Spleen (tissue), 11 donors: ENCODE measurements around the gene SFXN3. TPM values are rescaled to one million over a fixed set of nuclear protein-coding genes. Genes with fewer than 3 reads are reported as not detected.
A peak's percentile ranks its signal among the peaks of the same experiment; 100 is the strongest.

Source experiments
- DNase-seq: peaks from one replicate; pipeline ENCODE4 v3.0.0-alpha.2; 2020
- H3K27ac ChIP-seq, 8 donors: fragments of 200-600 bp; sonication (generic) in 7 of 8; 1 replicate in 4 of 8; 2 replicates in 4 of 8; pipeline versions ENCODE4 v1.5.0 to v1.8.0; 2016 to 2021; ENCODE audit warnings: inconsistent platforms in 4 of 8, mild to moderate bottlenecking in 4 of 8, moderate library complexity in 1 of 8
- H3K27me3 ChIP-seq, 7 donors: fragments of 200-600 bp; sonication (generic) in 6 of 7; replicated peaks in 1 of 7; 1 replicate in 4 of 7; 2 replicates in 3 of 7; pipeline versions ENCODE4 v1.5.0 to v1.8.0; 2016 to 2021; ENCODE audit warnings: inconsistent platforms in 3 of 7, mild to moderate bottlenecking in 1 of 7
- H3K36me3 ChIP-seq, 6 donors: fragments of 200-600 bp; sonication (generic) in 5 of 6; 1 replicate in 4 of 6; 2 replicates in 2 of 6; pipeline versions ENCODE4 v1.5.0 to v1.8.0; 2016 to 2021; ENCODE audit warnings: inconsistent platforms in 2 of 6
- H3K4me1 ChIP-seq, 6 donors: fragments of 200-600 bp; sonication (generic) in 5 of 6; 1 replicate in 3 of 6; 2 replicates in 3 of 6; pipeline versions ENCODE4 v1.5.0 to v1.8.0; 2016 to 2021; ENCODE audit warnings: inconsistent platforms in 3 of 6
- H3K4me3 ChIP-seq, 8 donors: fragments of 200-600 bp; sonication (generic) in 7 of 8; 1 replicate in 4 of 8; 2 replicates in 4 of 8; pipeline versions ENCODE4 v1.5.0 to v1.8.0; 2016 to 2021; ENCODE audit warnings: inconsistent platforms in 4 of 8, mild to moderate bottlenecking in 4 of 8, moderate library complexity in 2 of 8
- H3K9me3 ChIP-seq, 8 donors: fragments of 200-600 bp; sonication (generic) in 7 of 8; 1 replicate in 4 of 8; 2 replicates in 4 of 8; pipeline versions ENCODE4 v1.5.0 to v1.8.0; 2016 to 2021; ENCODE audit warnings: inconsistent platforms in 4 of 8
- POLR2A ChIP-seq, 3 donors: fragments of 450-650 bp; IDR thresholded peaks; one replicate each; pipeline ENCODE4 v1.5.1; 2017; ENCODE audit warnings: antibody characterized with exemption in 3 of 3, mild to moderate bottlenecking in 1 of 3
- POLR2AphosphoS5 ChIP-seq, 3 donors: sonication (generic); formaldehyde crosslinking; IDR thresholded peaks; one replicate each; pipeline ENCODE4 v1.5.1; 2017; ENCODE audit warnings: antibody characterized with exemption in 3 of 3
- WGBS, 5 donors: extraction: QIAGEN DNeasy Blood & Tissue Kit in 3 of 5; methylation state at CpG; one replicate each; pipeline versions ENCODE4 v1.1.5 to v1.1.7; 2013 to 2018; 5-methylcytosine and 5-hydroxymethylcytosine counted together
- intact Hi-C: fragments of 100-400 bp; cut with DNase I; formaldehyde crosslinking; loops from one replicate; pipeline ENCODE4 v1.15.0; 2023; ENCODE audit warnings: low total_unique reads
- polyA plus RNA-seq, 3 donors: library from polyadenylated mRNA; stranded (reverse); fragments of 200-250 nt; gene quantifications; one replicate each; pipeline ENCODE4 v1.2.1, GENCODE V29; 2013
- total RNA-seq, 7 donors: library from RNA; depleted of rRNA in 3 of 7; stranded (reverse); fragments of >200 nt in 3 of 7; fragmentation: NEBNext Ultra II Directional in 4 of 7; extraction: Animal tissue kit (Norgen Biotek cat#: 25700) in 4 of 7; gene quantifications; one replicate each; pipeline versions ENCODE4 v1.1.0 to v1.2.1, GENCODE V29; 2016 to 2021
- TF ChIP-seq, protein P1 (sequence below), 11 experiments: fragments of 200-600 bp in 7 of 11; fragments of 450-650 bp in 4 of 11; sonication (generic) in 4 of 11; IDR thresholded peaks in 8 of 11; conservative IDR thresholded peaks in 3 of 11; 1 replicate in 7 of 11; 2 replicates in 4 of 11; pipeline versions ENCODE4 v1.4.0 to v1.8.0; 2016 to 2021; ENCODE audit warnings: antibody characterized with exemption in 11 of 11, inconsistent platforms in 4 of 11, mild to moderate bottlenecking in 1 of 11
- donor health status: healthy with polysubstance abuse.
- donor health status: DM: no; HTN: no; CAD: no; lungs with moderate emphysema.
- donor health status: DM: no; HTN: no; CAD: no.
- donor health status: Bipolar disorder and iron deficiency.
- donor health status: healthy.
- donor health status: DM: no; HTN: no; CAD: no.
- donor health status: DM: yes; HTN: yes; CAD: no.

Gene SFXN3
- total and polyA plus RNA-seq, 10 donors, result 7.9 to 70.0 (median 38.5) TPM

GRCh38 chr10:101070098-101070497, 39.1 kb downstream of the SFXN3 start:
- peaks cover 0 to 57% (median 17%) of the 10 kb centered on the region in 7 donors for H3K27me3 ChIP-seq
- no peak for DNase-seq
- WGBS, 5 donors, result 89 to 95% (median 93%) methylated on average over 2 to 3 of the region's 3 CpGs

GRCh38 chr10:101071267-101071884, 40.3 kb downstream of the SFXN3 start:
- no peaks in the 10 kb centered on the region for H3K9me3 ChIP-seq
- no peak overlapping the region for H3K4me3 ChIP-seq
- intact Hi-C loops, result no loop called here
- WGBS, 5 donors, result 20 to 36% (median 25%) methylated on average over 6 of the region's 6 CpGs
- no peak for DNase-seq
- peak in 1 of 3 donors; percentile 61 for TF ChIP-seq POLR2AphosphoS5 (IDR thresholded peaks at IDR 0.05)
- TF ChIP-seq, protein P1, sequence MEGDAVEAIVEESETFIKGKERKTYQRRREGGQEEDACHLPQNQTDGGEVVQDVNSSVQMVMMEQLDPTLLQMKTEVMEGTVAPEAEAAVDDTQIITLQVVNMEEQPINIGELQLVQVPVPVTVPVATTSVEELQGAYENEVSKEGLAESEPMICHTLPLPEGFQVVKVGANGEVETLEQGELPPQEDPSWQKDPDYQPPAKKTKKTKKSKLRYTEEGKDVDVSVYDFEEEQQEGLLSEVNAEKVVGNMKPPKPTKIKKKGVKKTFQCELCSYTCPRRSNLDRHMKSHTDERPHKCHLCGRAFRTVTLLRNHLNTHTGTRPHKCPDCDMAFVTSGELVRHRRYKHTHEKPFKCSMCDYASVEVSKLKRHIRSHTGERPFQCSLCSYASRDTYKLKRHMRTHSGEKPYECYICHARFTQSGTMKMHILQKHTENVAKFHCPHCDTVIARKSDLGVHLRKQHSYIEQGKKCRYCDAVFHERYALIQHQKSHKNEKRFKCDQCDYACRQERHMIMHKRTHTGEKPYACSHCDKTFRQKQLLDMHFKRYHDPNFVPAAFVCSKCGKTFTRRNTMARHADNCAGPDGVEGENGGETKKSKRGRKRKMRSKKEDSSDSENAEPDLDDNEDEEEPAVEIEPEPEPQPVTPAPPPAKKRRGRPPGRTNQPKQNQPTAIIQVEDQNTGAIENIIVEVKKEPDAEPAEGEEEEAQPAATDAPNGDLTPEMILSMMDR (IDR thresholded peaks at IDR 0.05 in 8 of 11, conservative IDR thresholded peaks at IDR 0.05 in 3 of 11), result no peak
- H3K27ac ChIP-seq, result peak overlapping the region; percentile 7 to 77 (median 67)
- peaks cover 10 to 55% (median 45%) of the 10 kb centered on the region in 6 donors for H3K4me1 ChIP-seq
- no peaks in the 10 kb centered on the region for H3K36me3 ChIP-seq
- H3K27me3 ChIP-seq, result peaks cover 0 to 57% (median 13%) of the 10 kb centered on the region in 7 donors

More at GRCh38 chr10:101070098-101070497, 39.1 kb downstream of the SFXN3 start:
- Histone ChIP-seq H3K4me1 (peaks cover 17 to 68% (median 56%) of the 10 kb centered on the region in 6 donors), H3K36me3 (no peaks in the 10 kb centered on the region), H3K4me3 (no peak overlapping the region), H3K9me3 (no peaks in the 10 kb centered on the region), H3K27ac (peak overlapping the region in 4 of 8 donors; percentile 62 to 77 (median 75))
- TF ChIP-seq, protein P1 (IDR thresholded peaks at IDR 0.05 in 8 of 11, conservative IDR thresholded peaks at IDR 0.05 in 3 of 11), result no peak
- TF ChIP-seq POLR2A (IDR thresholded peaks at IDR 0.05) (no peak), POLR2AphosphoS5 (IDR thresholded peaks at IDR 0.05) (no peak)
- intact Hi-C loops, result no loop called here

- Histone ChIP-seq H3K9me3 (no peaks in the 10 kb centered on the region), H3K4me3 (no peak overlapping the region), H3K36me3 (no peaks in the 10 kb centered on the region), H3K27me3 (peaks cover 0 to 57% (median 11%) of the 10 kb centered on the region in 7 donors), H3K4me1 (peaks cover 7 to 49% (median 39%) of the 10 kb centered on the region in 6 donors), H3K27ac (peak overlapping the region; percentile 7 to 77 (median 67))
- 64 to 75% (median 68%) methylated on average over 7 of the region's 7 CpGs for WGBS, 5 donors
- no peak for DNase-seq
- intact Hi-C loops, result no loop called here
- no peak for TF ChIP-seq POLR2A (IDR thresholded peaks at IDR 0.05)
- TF ChIP-seq, protein P1 (IDR thresholded peaks at IDR 0.05 in 8 of 11, conservative IDR thresholded peaks at IDR 0.05 in 3 of 11), result no peak
- TF ChIP-seq POLR2AphosphoS5 (IDR thresholded peaks at IDR 0.05), result peak in 2 of 3 donors; percentile 50 to 66
Measured at GRCh38 chr10:101071885-101072433, 40.9 kb downstream of the SFXN3 start.

DNA sequence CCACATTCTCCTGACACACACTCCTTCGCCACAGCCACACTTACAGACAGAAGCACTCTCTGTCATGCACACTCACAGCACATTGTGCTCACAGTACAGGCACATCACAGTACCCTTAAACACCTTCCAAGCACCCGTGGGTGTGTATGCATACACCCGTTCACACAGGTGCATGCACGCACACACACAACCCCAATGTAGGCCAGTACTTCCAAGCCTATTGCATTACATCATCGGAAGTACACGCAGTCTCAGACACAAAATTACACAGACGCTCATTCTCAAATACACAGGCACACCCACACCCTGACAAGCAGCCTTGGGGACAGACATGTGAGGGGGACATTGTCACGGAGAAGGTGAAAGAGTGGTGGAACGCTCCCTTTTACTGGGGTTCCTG, 41.9 kb downstream of the SFXN3 start:
- Histone ChIP-seq H3K27me3 (peaks cover 0 to 56% (median 4%) of the 10 kb centered on the region in 7 donors), H3K36me3 (no peaks in the 10 kb centered on the region), H3K4me1 (peaks cover 7 to 39% (median 30%) of the 10 kb centered on the region in 6 donors), H3K27ac (peak overlapping the region in 4 of 8 donors; percentile 62 to 77 (median 75)), H3K9me3 (no peaks in the 10 kb centered on the region), H3K4me3 (no peak overlapping the region)
- intact Hi-C loops, result no loop called here
- DNase-seq, result no peak
- WGBS, 5 donors, result 63 to 71% (median 67%) methylated on average over 9 of the region's 9 CpGs
- no peak for TF ChIP-seq POLR2AphosphoS5 (IDR thresholded peaks at IDR 0.05)
- TF ChIP-seq, protein P1 (IDR thresholded peaks at IDR 0.05 in 8 of 11, conservative IDR thresholded peaks at IDR 0.05 in 3 of 11), result no peak
